SIG-M5 treated with dmso at 0.1 percent for 504 hours (cell line): Measurements from ENCODE around the gene RPUSD3.
"Not testable (repeated sequence)": the region's sequence is repeated elsewhere in the genome, so short reads cannot be mapped to it uniquely, and the experiment has no call there.

Experiments used
- DNase-seq: peaks from one replicate; lab custom pipeline; 2025; ENCODE audit not compliant: unreplicated experiment; lab: John Stamatoyannopoulos, UW

RPUSD3 gene

GRCh38 chr3:9865125-9865637, 21.4 kb upstream of the RPUSD3 start:
- not testable (repeated sequence) for DNase-seq

- no peak for DNase-seq
Observed at GRCh38 chr3:9864200-9864927, 20.6 kb upstream of the RPUSD3 start.

GRCh38 chr3:9863058-9863772, 19.4 kb upstream of the RPUSD3 start:
- no peak for DNase-seq

GRCh38 chr3:9862391-9863057, 18.7 kb upstream of the RPUSD3 start:
- DNase-seq, result no peak

- no peak for DNase-seq
Observed at GRCh38 chr3:9861626-9862130, 17.9 kb upstream of the RPUSD3 start.

GRCh38 chr3:9861201-9861600, 17.4 kb upstream of the RPUSD3 start:
- DNase-seq, result no peak

- DNase-seq, result no peak
Observed at GRCh38 chr3:9859530-9860025, 15.8 kb upstream of the RPUSD3 start.

GRCh38 chr3:9855594-9855993, 11.8 kb upstream of the RPUSD3 start:
- DNase-seq, result no peak

GRCh38 chr3:9854291-9854940, 10.6 kb upstream of the RPUSD3 start:
- not testable (repeated sequence) for DNase-seq

GRCh38 chr3:9852528-9852927, 8.7 kb upstream of the RPUSD3 start:
- no peak for DNase-seq

GRCh38 chr3:9851926-9852325, 8.1 kb upstream of the RPUSD3 start:
- not testable (repeated sequence) for DNase-seq

- not testable (repeated sequence) for DNase-seq
Observed at GRCh38 chr3:9851383-9851782, 7.6 kb upstream of the RPUSD3 start.

- peak; percentile 56 for DNase-seq
Observed at GRCh38 chr3:9848860-9849259, 5.1 kb upstream of the RPUSD3 start.

- DNase-seq, result not testable (repeated sequence)
Observed at GRCh38 chr3:9847870-9848269, 4.1 kb upstream of the RPUSD3 start.

GRCh38 chr3:9846931-9847488, 3.2 kb upstream of the RPUSD3 start:
- DNase-seq, result no peak

- no peak for DNase-seq
Observed at GRCh38 chr3:9846231-9846630, 2.4 kb upstream of the RPUSD3 start.

- no peak for DNase-seq
Observed at GRCh38 chr3:9841015-9841414, 2.8 kb downstream of the RPUSD3 start.

- no peak for DNase-seq
Observed at GRCh38 chr3:9838856-9839255, 5.0 kb downstream of the RPUSD3 start.

GRCh38 chr3:9837701-9838582, 5.9 kb downstream of the RPUSD3 start:
- DNase-seq, result peak; percentile 28
